B cell (primary cell): ENCODE results near the gene FFAR2. TPM values are rescaled to one million over a fixed set of nuclear protein-coding genes. Genes with fewer than 3 reads are reported as not detected.

Source experiments
- ATAC-seq: fragments of 200-7000 bp; cut with Tn5 transposase; one replicate; pipeline ENCODE4 v1.10.0; 2021; ENCODE audit warnings: low read depth, mild to moderate bottlenecking, moderate number of reproducible peaks, moderate library complexity
- CTCF ChIA-PET: fragments of 350-600 bp; sonication (Branson Sonifier 250); formaldehyde crosslinking; loops from one replicate; lab custom pipeline; 2021; ENCODE audit warnings: antibody characterized with exemption, inconsistent platforms; lab: Charles Lee
- POLR2A ChIA-PET: fragments of 350-600 bp; sonication (Branson Sonifier 250); formaldehyde crosslinking; loops from one replicate; lab custom pipeline; 2021; ENCODE audit warnings: antibody characterized with exemption; lab: Charles Lee
- DNase-seq: peaks from one replicate; pipeline ENCODE4 v3.0.0; 2013
- H2AFZ ChIP-seq: 2 replicates; pipeline ENCODE4 v1.6.1; 2012; ENCODE audit warnings: mild to moderate bottlenecking, low read depth, low read length; ENCODE audit not compliant: insufficient read depth, poor library complexity, severe bottlenecking
- H3K27ac ChIP-seq, 2 donors: 1 replicate in 1 of 2; 2 replicates in 1 of 2; pipeline ENCODE4 v1.5.1; 2012 to 2013; ENCODE audit warnings: low read length in 2 of 2, mild to moderate bottlenecking in 2 of 2, moderate library complexity in 1 of 2
- H3K27me3 ChIP-seq, 4 experiments: fragments of 200-600 bp in 1 of 4; sonication (generic) in 1 of 4; replicated peaks in 1 of 4; 1 replicate in 2 of 4; 2 replicates in 2 of 4; pipeline versions ENCODE4 v1.6.1 to v1.7.0; 2013 to 2016; ENCODE audit warnings: low read length in 3 of 4, mild to moderate bottlenecking in 2 of 4, mixed read lengths in 1 of 4, moderate library complexity in 1 of 4; ENCODE audit not compliant: insufficient read depth in 4 of 4, control insufficient read depth in 3 of 4; ENCODE audit errors: control extremely low read depth in 1 of 4
- H3K36me3 ChIP-seq, 2 experiments: replicated peaks in 1 of 2; 1 replicate in 1 of 2; 2 replicates in 1 of 2; pipeline versions ENCODE4 v1.6.1 to v1.7.1; 2013; ENCODE audit warnings: low read length in 1 of 2; ENCODE audit not compliant: insufficient read depth in 2 of 2, control insufficient read depth in 1 of 2; ENCODE audit errors: control extremely low read depth in 1 of 2, extremely low read depth in 1 of 2
- H3K4me1 ChIP-seq, 2 donors: fragments of 200-600 bp in 1 of 2; sonication (generic) in 1 of 2; 1 replicate in 1 of 2; 2 replicates in 1 of 2; pipeline versions ENCODE4 v1.5.1 to v1.6.1; 2013 to 2017; ENCODE audit warnings: low read length in 2 of 2; ENCODE audit not compliant: control insufficient read depth in 2 of 2, insufficient read depth in 2 of 2
- H3K4me2 ChIP-seq: replicated peaks from 2 replicates; pipeline ENCODE3; 2012; ENCODE audit warnings: mild to moderate bottlenecking, low read depth, low read length; ENCODE audit not compliant: poor library complexity, severe bottlenecking
- H3K4me3 ChIP-seq, 5 experiments: fragments of 200-600 bp in 1 of 5; sonication (generic) in 1 of 5; 1 replicate in 3 of 5; 2 replicates in 2 of 5; pipeline versions ENCODE4 v1.5.1 to v1.7.0; 2011 to 2016; ENCODE audit warnings: low read length in 4 of 5, mild to moderate bottlenecking in 4 of 5, low read depth in 2 of 5, control low read depth in 1 of 5, moderate library complexity in 1 of 5; ENCODE audit not compliant: insufficient read depth in 1 of 5; ENCODE audit errors: control extremely low read depth in 1 of 5, extremely low read depth in 1 of 5
- H3K79me2 ChIP-seq: fragments of 200-600 bp; sonication (generic); one replicate; pipeline ENCODE4 v1.6.0; 2016; ENCODE audit warnings: low read length; ENCODE audit not compliant: control insufficient read depth, insufficient read depth
- H3K9ac ChIP-seq: fragments of 200-600 bp; sonication (generic); 2 replicates; pipeline ENCODE4 v1.6.1; 2017; ENCODE audit warnings: mild to moderate bottlenecking, low read length, moderate library complexity
- H3K9me3 ChIP-seq, 3 donors: one replicate each; pipeline versions ENCODE4 v1.6.1 to v1.7.1; 2013; ENCODE audit warnings: low read length in 2 of 3; ENCODE audit not compliant: control insufficient read depth in 2 of 3, insufficient read depth in 1 of 3; ENCODE audit errors: control extremely low read depth in 1 of 3
- H4K20me1 ChIP-seq: 2 replicates; pipeline ENCODE4 v1.6.0; 2012; ENCODE audit warnings: mild to moderate bottlenecking, low read length; ENCODE audit not compliant: insufficient read depth, control insufficient read depth, poor library complexity, severe bottlenecking
- H3K27ac Mint-ChIP-seq: one replicate; pipeline ENCODE4 v1.8.0; 2021; ENCODE audit warnings: mixed read lengths
- H3K27me3 Mint-ChIP-seq: one replicate; pipeline ENCODE4 v1.8.0; 2021; ENCODE audit warnings: mixed read lengths
- H3K4me1 Mint-ChIP-seq: one replicate; pipeline ENCODE4 v1.8.0; 2021; ENCODE audit warnings: mixed read lengths
- H3K4me3 Mint-ChIP-seq: one replicate; pipeline ENCODE4 v1.8.0; 2021; ENCODE audit warnings: mixed read lengths
- H3K9me3 Mint-ChIP-seq: one replicate; pipeline ENCODE4 v1.8.0; 2022; ENCODE audit warnings: mixed read lengths; ENCODE audit not compliant: insufficient read depth
- EZH2 ChIP-seq: IDR thresholded peaks from 2 replicates; pipeline ENCODE4 v1.6.1; 2012; ENCODE audit warnings: borderline replicate concordance, low read depth, mild to moderate bottlenecking, moderate library complexity, low read length; ENCODE audit not compliant: insufficient read depth, poor library complexity, severe bottlenecking
- WGBS: methylation state at CpG from one replicate; pipeline ENCODE4 v1.1.5; 2013; ENCODE audit warnings: missing lambda C conversion rate; ENCODE audit not compliant: insufficient coverage; 5-methylcytosine and 5-hydroxymethylcytosine counted together
- intact Hi-C: fragments of 100-400 bp; cut with micrococcal nuclease; formaldehyde crosslinking; loops from one replicate; pipeline ENCODE4 v1.10.0; 2022
- polyA plus RNA-seq: library from polyadenylated mRNA; depleted of rRNA; stranded (reverse); fragments of >200 nt; gene quantifications from 2 replicates; pipeline ENCODE4 v1.2.3, GENCODE V29; 2012
- total RNA-seq, 2 donors: library from RNA; stranded (reverse); fragments of 120-200 nt in 1 of 2; gene quantifications; 1 replicate in 1 of 2; 2 replicates in 1 of 2; pipeline versions ENCODE4 v1.2.3 to v1.2.4, GENCODE V29; 2013 to 2022
- TF ChIP-seq, protein P1 (sequence below): fragments of 200-600 bp; IDR thresholded peaks from one replicate; pipeline ENCODE4 v1.8.0; 2022; ENCODE audit warnings: antibody characterized with exemption, mild to moderate bottlenecking

The FFAR2 gene
- total and polyA plus RNA-seq, 2 donors (not counting 1 experiment from before 2014, with no cell fraction given): 0.31 TPM; not detected in 1

DNA sequence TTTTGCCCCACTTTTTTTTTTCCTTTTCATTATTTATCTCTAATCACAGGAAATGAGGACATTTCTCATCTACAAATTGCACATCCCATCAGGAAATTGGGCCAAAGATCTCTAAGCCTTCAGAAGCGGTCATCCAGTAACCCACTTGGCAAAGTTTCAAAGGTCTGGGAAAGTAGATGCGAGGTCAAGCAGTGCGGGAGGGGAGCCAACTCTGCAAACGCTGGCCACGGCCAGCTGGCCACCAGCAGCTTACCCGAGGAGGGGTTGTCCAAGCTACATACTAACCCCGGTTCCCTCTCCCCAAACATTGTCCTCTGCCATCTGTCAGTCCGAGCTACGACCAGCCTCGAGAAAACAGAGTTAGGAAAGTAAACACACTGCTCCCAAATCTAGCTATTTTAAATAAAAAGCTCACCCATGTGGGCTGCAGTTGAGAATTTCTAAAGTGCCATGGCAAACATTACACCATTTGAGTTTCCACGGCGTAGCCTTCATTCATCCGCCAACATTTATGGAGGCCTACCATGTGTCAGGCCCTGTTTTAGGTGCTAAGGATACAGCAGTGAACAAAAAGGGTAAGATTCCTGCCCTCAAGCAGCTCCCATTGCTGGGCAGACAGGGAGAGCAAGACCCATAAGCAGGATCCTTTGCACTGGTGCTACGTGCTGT lies 11.5 kb downstream of the FFAR2 start:
- POLR2A ChIA-PET: interaction anchor here (0.6 to 1.7 kb wide), 4 partner anchors 36 to 129 kb away, joined by 3 to 6 read pairs (median 4); partner anchors contain the start of gene FFAR1

More for the DNA sequence above, 11.5 kb downstream of the FFAR2 start:
- H3K36me3 ChIP-seq: no peaks in the 10 kb centered on the region
- no peak for DNase-seq
- no peaks in the 10 kb centered on the region for H3K79me2 ChIP-seq
- Mint-ChIP-seq H3K9me3 (no peaks in the 10 kb centered on the region), H3K4me1 (peaks cover 80% of the 10 kb centered on the region), H3K27me3 (no peaks in the 10 kb centered on the region), H3K4me3 (peak overlapping the region; percentile 57), H3K27ac (peak overlapping the region; percentile 74)
- no peak for ATAC-seq
- no peak overlapping the region for H2AFZ ChIP-seq
- CTCF ChIA-PET: interaction anchor here (1.0 to 3.4 kb wide), 8 partner anchors 9 to 184 kb away, joined by 3 to 20 read pairs (median 5); no protein-coding TSS in a partner anchor
- TF ChIP-seq, protein P1, sequence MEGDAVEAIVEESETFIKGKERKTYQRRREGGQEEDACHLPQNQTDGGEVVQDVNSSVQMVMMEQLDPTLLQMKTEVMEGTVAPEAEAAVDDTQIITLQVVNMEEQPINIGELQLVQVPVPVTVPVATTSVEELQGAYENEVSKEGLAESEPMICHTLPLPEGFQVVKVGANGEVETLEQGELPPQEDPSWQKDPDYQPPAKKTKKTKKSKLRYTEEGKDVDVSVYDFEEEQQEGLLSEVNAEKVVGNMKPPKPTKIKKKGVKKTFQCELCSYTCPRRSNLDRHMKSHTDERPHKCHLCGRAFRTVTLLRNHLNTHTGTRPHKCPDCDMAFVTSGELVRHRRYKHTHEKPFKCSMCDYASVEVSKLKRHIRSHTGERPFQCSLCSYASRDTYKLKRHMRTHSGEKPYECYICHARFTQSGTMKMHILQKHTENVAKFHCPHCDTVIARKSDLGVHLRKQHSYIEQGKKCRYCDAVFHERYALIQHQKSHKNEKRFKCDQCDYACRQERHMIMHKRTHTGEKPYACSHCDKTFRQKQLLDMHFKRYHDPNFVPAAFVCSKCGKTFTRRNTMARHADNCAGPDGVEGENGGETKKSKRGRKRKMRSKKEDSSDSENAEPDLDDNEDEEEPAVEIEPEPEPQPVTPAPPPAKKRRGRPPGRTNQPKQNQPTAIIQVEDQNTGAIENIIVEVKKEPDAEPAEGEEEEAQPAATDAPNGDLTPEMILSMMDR: no peak
- TF ChIP-seq EZH2: no peak
- no peaks in the 10 kb centered on the region for H3K9me3 ChIP-seq
- no peaks in the 10 kb centered on the region for H4K20me1 ChIP-seq
- peak overlapping the region in 1 of 5 experiments; percentile 2 for H3K4me3 ChIP-seq
- peak overlapping the region; percentile 85 for H3K4me2 ChIP-seq
- no peak overlapping the region for H3K27ac ChIP-seq
- peaks cover 78 to 88% of the 10 kb centered on the region in 2 donors for H3K4me1 ChIP-seq
- intact Hi-C loops: loop anchor here (10.0 kb wide), 1 partner anchor 305 kb away; the partner anchor contains the start of gene FXYD5
- no peak overlapping the region for H3K9ac ChIP-seq
- H3K27me3 ChIP-seq: no peaks in the 10 kb centered on the region
- WGBS: 81% methylated on average over 13 of the region's 14 CpGs
